ENCODE results near the gene MMP13. TPM values are rescaled to one million over a fixed set of nuclear protein-coding genes. Genes with fewer than 3 reads are reported as not detected.

The MMP13 gene
- total RNA-seq, 6 donors from 2014 or later: 0.54 to 0.59 TPM; not detected in 4

GRCh38 chr11:102933627-102934026 lies 21.9 kb downstream of the MMP13 start:
- WGBS, 2 donors: 71 to 83% methylated on average over 3 of the region's 3 CpGs
- DNase-seq: no peak
- H3K9me3 ChIP-seq: no peaks in the 10 kb centered on the region
- no peaks in the 10 kb centered on the region for H3K4me1 ChIP-seq
- H3K4me3 ChIP-seq: no peak overlapping the region
- H3K36me3 ChIP-seq: no peaks in the 10 kb centered on the region
- no peak for ATAC-seq (ENCODE audit: low FRiP score in 2 of 2)
- no peaks in the 10 kb centered on the region for H3K27me3 ChIP-seq
- no peak overlapping the region for H3K27ac ChIP-seq
- TF ChIP-seq POLR2AphosphoS5 (IDR thresholded peaks at IDR 0.05) (no peak), EP300 (IDR thresholded peaks at IDR 0.05) (no peak), POLR2A (IDR thresholded peaks at IDR 0.05) (no peak)
- TF ChIP-seq, protein P1, sequence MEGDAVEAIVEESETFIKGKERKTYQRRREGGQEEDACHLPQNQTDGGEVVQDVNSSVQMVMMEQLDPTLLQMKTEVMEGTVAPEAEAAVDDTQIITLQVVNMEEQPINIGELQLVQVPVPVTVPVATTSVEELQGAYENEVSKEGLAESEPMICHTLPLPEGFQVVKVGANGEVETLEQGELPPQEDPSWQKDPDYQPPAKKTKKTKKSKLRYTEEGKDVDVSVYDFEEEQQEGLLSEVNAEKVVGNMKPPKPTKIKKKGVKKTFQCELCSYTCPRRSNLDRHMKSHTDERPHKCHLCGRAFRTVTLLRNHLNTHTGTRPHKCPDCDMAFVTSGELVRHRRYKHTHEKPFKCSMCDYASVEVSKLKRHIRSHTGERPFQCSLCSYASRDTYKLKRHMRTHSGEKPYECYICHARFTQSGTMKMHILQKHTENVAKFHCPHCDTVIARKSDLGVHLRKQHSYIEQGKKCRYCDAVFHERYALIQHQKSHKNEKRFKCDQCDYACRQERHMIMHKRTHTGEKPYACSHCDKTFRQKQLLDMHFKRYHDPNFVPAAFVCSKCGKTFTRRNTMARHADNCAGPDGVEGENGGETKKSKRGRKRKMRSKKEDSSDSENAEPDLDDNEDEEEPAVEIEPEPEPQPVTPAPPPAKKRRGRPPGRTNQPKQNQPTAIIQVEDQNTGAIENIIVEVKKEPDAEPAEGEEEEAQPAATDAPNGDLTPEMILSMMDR (IDR thresholded peaks at IDR 0.05): no peak

DNA sequence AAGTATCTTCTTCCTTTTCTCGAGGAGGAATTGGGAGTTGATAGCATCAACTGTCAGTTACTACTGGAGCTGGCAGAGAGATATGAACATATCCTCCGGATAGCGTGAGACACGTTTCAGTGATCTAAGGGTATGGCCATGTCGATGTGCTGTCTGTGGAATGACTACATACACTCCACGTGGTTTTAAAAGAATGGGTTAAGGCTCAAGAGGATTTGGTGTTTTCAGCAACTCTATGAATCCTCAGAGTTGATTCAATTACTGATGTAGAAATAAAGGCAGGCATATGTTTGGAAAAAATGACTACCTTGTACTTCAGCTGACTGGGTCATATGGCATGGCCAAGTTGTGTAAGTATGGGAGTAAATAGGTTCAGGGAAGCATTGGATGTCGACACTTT lies 22.9 kb downstream of the MMP13 start:
- Histone ChIP-seq H3K27me3 (no peaks in the 10 kb centered on the region), H3K4me3 (no peak overlapping the region), H3K36me3 (no peaks in the 10 kb centered on the region), H3K9me3 (no peaks in the 10 kb centered on the region), H3K27ac (no peak overlapping the region), H3K4me1 (no peaks in the 10 kb centered on the region)
- no peak for DNase-seq
- WGBS, 2 donors: 79 to 89% methylated on average over 7 of the region's 7 CpGs
- no peak for ATAC-seq (ENCODE audit: low FRiP score in 2 of 2)
- peak in 1 of 4 donors; percentile 73 for TF ChIP-seq EP300 (IDR thresholded peaks at IDR 0.05)
- TF ChIP-seq, protein P1 (IDR thresholded peaks at IDR 0.05): no peak

DNA sequence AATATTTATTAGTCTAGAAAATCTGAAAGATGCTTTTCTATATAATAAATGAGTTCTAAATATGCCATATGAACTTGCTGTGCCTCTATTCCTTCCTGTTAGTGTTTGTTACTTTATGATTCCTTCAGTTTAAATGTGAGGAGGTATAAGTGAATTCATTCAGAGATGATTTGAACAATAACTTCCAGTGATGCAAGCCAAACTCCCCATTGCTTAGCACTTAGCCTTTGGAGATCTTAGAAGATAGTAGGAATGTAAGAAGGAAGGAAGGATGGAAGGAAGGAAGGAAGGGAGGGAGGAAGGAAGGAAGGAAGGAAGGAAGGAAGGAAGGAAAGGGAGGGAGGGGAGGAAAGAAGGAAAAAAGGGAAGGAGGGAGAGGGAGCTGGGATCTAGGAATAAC lies 25.1 kb downstream of the MMP13 start:
- TF ChIP-seq POLR2AphosphoS5 (IDR thresholded peaks at IDR 0.05) (no peak), POLR2A (IDR thresholded peaks at IDR 0.05) (no peak), EP300 (IDR thresholded peaks at IDR 0.05) (no peak)
- TF ChIP-seq, protein P1 (IDR thresholded peaks at IDR 0.05): no peak
- Histone ChIP-seq H3K27ac (no peak overlapping the region), H3K9me3 (no peaks in the 10 kb centered on the region), H3K4me3 (no peak overlapping the region), H3K36me3 (no peaks in the 10 kb centered on the region), H3K4me1 (peaks cover 0 to 8% (median 0%) of the 10 kb centered on the region in 4 donors), H3K27me3 (no peaks in the 10 kb centered on the region)
- ATAC-seq (ENCODE audit: low FRiP score in 2 of 2): no peak
- no peak for DNase-seq

DNA sequence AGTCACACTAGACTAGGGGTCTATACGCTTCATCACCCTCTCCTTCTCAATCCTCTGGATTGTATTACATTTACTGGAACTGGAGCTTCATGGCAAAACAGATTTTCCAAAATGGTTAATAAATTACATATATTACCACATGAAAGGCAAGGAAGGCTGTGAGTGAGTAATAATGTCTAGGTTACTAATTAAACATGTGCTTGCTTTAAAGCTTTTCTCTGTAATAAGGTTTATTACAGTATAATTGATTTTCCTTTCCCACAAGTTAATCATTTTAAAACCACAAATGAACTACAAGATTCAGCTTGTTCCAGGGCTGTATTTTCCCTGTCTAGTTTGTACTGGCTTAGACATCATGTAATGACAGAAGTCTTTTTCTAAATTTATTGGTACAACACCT lies 25.6 kb downstream of the MMP13 start:
- TF ChIP-seq POLR2AphosphoS5 (IDR thresholded peaks at IDR 0.05): no peak
- no peak for TF ChIP-seq EP300 (IDR thresholded peaks at IDR 0.05)
- Histone ChIP-seq H3K4me1 (peaks cover 0 to 8% (median 0%) of the 10 kb centered on the region in 4 donors), H3K27ac (no peak overlapping the region), H3K4me3 (no peak overlapping the region), H3K36me3 (no peaks in the 10 kb centered on the region), H3K27me3 (no peaks in the 10 kb centered on the region), H3K9me3 (no peaks in the 10 kb centered on the region)
- 95 to 96% methylated on average over 1 of the region's 1 CpG for WGBS, 2 donors
- ATAC-seq (ENCODE audit: low FRiP score in 2 of 2): no peak
- DNase-seq: no peak

DNA sequence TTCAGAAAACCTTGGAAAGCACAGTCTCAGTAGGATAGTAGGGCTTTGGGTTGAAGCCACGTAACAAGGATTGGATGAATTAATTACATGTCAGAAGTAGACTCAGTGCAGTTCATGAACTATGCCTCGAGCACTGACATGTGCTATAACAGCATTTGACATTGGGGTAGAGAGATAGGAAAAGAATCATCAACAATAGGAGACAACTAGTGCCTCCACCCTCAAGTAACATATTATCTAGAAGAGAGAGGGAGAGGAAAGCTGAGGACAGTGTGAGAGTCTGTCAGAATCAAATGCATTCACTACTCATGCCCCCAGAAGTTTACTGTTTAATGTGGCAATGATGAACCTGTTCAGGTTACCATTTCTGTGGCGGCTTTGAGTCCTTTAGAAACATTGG lies 26.4 kb downstream of the MMP13 start:
- 72 to 77% methylated on average over 3 of the region's 3 CpGs for WGBS, 2 donors
- no peak for ATAC-seq (ENCODE audit: low FRiP score in 2 of 2)
- Histone ChIP-seq H3K9me3 (no peaks in the 10 kb centered on the region), H3K27ac (no peak overlapping the region), H3K4me1 (peaks cover 0 to 8% (median 0%) of the 10 kb centered on the region in 4 donors), H3K4me3 (no peak overlapping the region), H3K36me3 (no peaks in the 10 kb centered on the region), H3K27me3 (no peaks in the 10 kb centered on the region)
- no peak for DNase-seq
- TF ChIP-seq, protein P1 (IDR thresholded peaks at IDR 0.05): no peak
- TF ChIP-seq POLR2AphosphoS5 (IDR thresholded peaks at IDR 0.05) (no peak), POLR2A (IDR thresholded peaks at IDR 0.05) (no peak), EP300 (IDR thresholded peaks at IDR 0.05) (no peak)
